CD14-positive monocyte (primary cell): ENCODE data around the gene ITGA11. TPM values are rescaled to one million over a fixed set of nuclear protein-coding genes. Genes with fewer than 3 reads are reported as not detected.

Source experiments
- DNase-seq, 3 donors: peaks; one replicate each; pipeline ENCODE4 v3.0.0-alpha.2; 2011 to 2022
- H2AFZ ChIP-seq: 2 replicates; pipeline ENCODE4 v1.6.0; 2012; ENCODE audit warnings: mild to moderate bottlenecking, low read depth, low read length, inconsistent platforms; ENCODE audit not compliant: insufficient read depth, poor library complexity, severe bottlenecking
- H3K27ac ChIP-seq, 2 donors: 1 replicate in 1 of 2; 2 replicates in 1 of 2; pipeline ENCODE4 v1.5.1; 2012 to 2013; ENCODE audit warnings: low read length in 2 of 2, control low read depth in 1 of 2, inconsistent platforms in 1 of 2, low read depth in 1 of 2, mild to moderate bottlenecking in 1 of 2
- H3K27me3 ChIP-seq, 2 donors: one replicate each; pipeline versions ENCODE4 v1.6.0 to v1.6.1; 2011 to 2013; ENCODE audit warnings: low read length in 2 of 2; ENCODE audit not compliant: control insufficient read depth in 2 of 2, insufficient read depth in 2 of 2
- H3K36me3 ChIP-seq, 2 donors: replicated peaks in 1 of 2; 1 replicate in 1 of 2; 2 replicates in 1 of 2; pipeline versions ENCODE4 v1.5.1 to v1.6.1; 2012 to 2013; ENCODE audit warnings: low read length in 2 of 2, control low read depth in 1 of 2, inconsistent platforms in 1 of 2, mild to moderate bottlenecking in 1 of 2; ENCODE audit not compliant: insufficient read depth in 2 of 2, control insufficient read depth in 1 of 2
- H3K4me1 ChIP-seq, 2 donors: 1 replicate in 1 of 2; 2 replicates in 1 of 2; pipeline versions ENCODE4 v1.5.1 to v1.6.1; 2012 to 2013; ENCODE audit warnings: low read length in 2 of 2, control low read depth in 1 of 2, inconsistent platforms in 1 of 2, mild to moderate bottlenecking in 1 of 2, moderate library complexity in 1 of 2; ENCODE audit not compliant: insufficient read depth in 2 of 2, control insufficient read depth in 1 of 2
- H3K4me2 ChIP-seq: replicated peaks from 2 replicates; pipeline ENCODE3; 2012; ENCODE audit warnings: low read length, moderate library complexity, mild to moderate bottlenecking; ENCODE audit not compliant: poor library complexity, severe bottlenecking; ENCODE audit errors: extremely low read depth
- H3K4me3 ChIP-seq, 3 experiments: fragments of 200-600 bp in 1 of 3; sonication (generic) in 1 of 3; replicated peaks in 1 of 3; 1 replicate in 2 of 3; 2 replicates in 1 of 3; pipeline ENCODE4 v1.5.1; 2011 to 2013; ENCODE audit warnings: low read length in 3 of 3, mild to moderate bottlenecking in 3 of 3, control low read depth in 2 of 3, low read depth in 2 of 3, inconsistent platforms in 1 of 3, moderate library complexity in 1 of 3
- H3K79me2 ChIP-seq: 2 replicates; pipeline ENCODE4 v1.6.0; 2012; ENCODE audit warnings: mild to moderate bottlenecking, control low read depth, inconsistent platforms, low read length, moderate library complexity; ENCODE audit not compliant: insufficient read depth
- H3K9ac ChIP-seq: 2 replicates; pipeline ENCODE4 v1.6.0; 2017; ENCODE audit warnings: low read length, mild to moderate bottlenecking; ENCODE audit not compliant: insufficient read depth, poor library complexity, severe bottlenecking
- H3K9me3 ChIP-seq, 2 donors: replicated peaks in 1 of 2; 1 replicate in 1 of 2; 2 replicates in 1 of 2; pipeline versions ENCODE4 v1.5.1 to v1.6.1; 2012 to 2013; ENCODE audit warnings: low read length in 2 of 2, control low read depth in 1 of 2; ENCODE audit not compliant: control insufficient read depth in 1 of 2, insufficient read depth in 1 of 2
- H4K20me1 ChIP-seq: 2 replicates; pipeline ENCODE4 v1.6.0; 2012; ENCODE audit warnings: mild to moderate bottlenecking, low read length, control low read depth, moderate library complexity; ENCODE audit not compliant: insufficient read depth
- H3K27ac Mint-ChIP-seq, 7 donors: one replicate each; pipeline ENCODE4 v1.8.0; 2020; ENCODE audit warnings: mild to moderate bottlenecking in 7 of 7, mixed read lengths in 7 of 7, moderate library complexity in 6 of 7, inconsistent platforms in 2 of 7
- H3K27me3 Mint-ChIP-seq, 3 donors: one replicate each; pipeline ENCODE4 v1.8.0; 2021 to 2022; ENCODE audit warnings: low read depth in 3 of 3, mild to moderate bottlenecking in 3 of 3, mixed read lengths in 3 of 3, moderate library complexity in 3 of 3, inconsistent platforms in 1 of 3
- H3K36me3 Mint-ChIP-seq, 2 donors: one replicate each; pipeline ENCODE4 v1.8.0; 2020; ENCODE audit warnings: mixed read lengths in 2 of 2, inconsistent platforms in 1 of 2, mild to moderate bottlenecking in 1 of 2
- H3K4me1 Mint-ChIP-seq: one replicate; pipeline ENCODE4 v1.8.0; 2020; ENCODE audit warnings: mild to moderate bottlenecking, mixed read lengths
- H3K4me3 Mint-ChIP-seq, 2 donors: one replicate each; pipeline ENCODE4 v1.8.0; 2020; ENCODE audit warnings: mild to moderate bottlenecking in 2 of 2, mixed read lengths in 2 of 2, moderate library complexity in 1 of 2
- H3K9me3 Mint-ChIP-seq, 7 donors: one replicate each; pipeline ENCODE4 v1.8.0; 2020 to 2022; ENCODE audit warnings: mixed read lengths in 7 of 7, mild to moderate bottlenecking in 6 of 7, moderate library complexity in 6 of 7, inconsistent platforms in 2 of 7
- CTCF ChIP-seq: fragments of 200-600 bp; IDR thresholded peaks from one replicate; pipeline ENCODE4 v1.8.0; 2022; ENCODE audit warnings: antibody characterized with exemption, mild to moderate bottlenecking
- WGBS: methylation state at CpG from one replicate; pipeline ENCODE4 v1.1.5; 2013; ENCODE audit warnings: missing lambda C conversion rate; ENCODE audit not compliant: insufficient coverage; 5-methylcytosine and 5-hydroxymethylcytosine counted together
- intact Hi-C, 2 donors: fragments of 100-400 bp; cut with micrococcal nuclease; formaldehyde crosslinking; loops; one replicate each; pipeline versions ENCODE4 v1.15.0 to v1.15.1; 2023
- polyA plus RNA-seq, 3 donors: library from polyadenylated mRNA; depleted of rRNA in 1 of 3; unstranded in 2 of 3; stranded (reverse) in 1 of 3; fragments of 300-500 nt in 2 of 3; fragments of >200 nt in 1 of 3; fragmentation: Illumina TruSeq in 2 of 3; gene quantifications; 1 replicate in 2 of 3; 2 replicates in 1 of 3; pipeline ENCODE4 v1.2.3, GENCODE V29; 2012 to 2021

The ITGA11 gene
- polyA plus RNA-seq, 3 donors, result under 0.01 to 0.01 TPM; not detected in 1

DNA sequence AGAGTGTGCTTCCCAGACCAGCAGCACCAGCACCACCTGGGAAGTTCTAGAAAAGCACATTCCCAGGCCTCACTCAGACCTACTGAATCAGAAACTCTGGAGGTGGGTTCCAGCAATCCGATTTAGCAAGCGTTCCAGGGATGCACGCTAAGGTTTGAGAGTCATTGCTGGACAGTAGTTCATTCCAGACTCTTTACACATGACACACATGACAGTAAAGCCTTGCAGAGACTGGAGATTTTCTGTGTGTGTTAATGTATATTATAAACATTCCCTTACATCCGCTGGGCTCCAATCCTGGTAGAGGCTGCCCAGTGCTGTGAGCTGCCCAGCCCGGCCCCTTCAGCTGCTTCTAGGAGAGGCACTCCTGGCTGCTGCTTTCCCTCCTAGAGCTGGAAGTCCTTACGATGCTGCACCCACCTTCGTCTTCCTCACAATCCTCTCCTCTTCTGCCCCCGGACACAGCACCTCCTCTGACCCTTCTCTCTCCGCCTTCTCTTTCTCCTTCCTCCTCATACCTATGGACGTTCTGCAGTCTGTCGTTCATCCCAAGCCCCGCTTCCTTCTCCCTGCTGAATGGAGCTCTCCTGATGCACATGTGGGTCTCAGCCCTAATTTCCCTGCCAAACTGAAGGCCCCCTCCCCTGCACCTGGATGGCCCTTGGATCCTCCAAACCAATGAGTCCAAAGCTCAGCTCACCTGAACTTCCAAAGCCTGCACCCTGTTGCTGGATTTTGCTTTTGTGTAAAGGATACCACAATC lies 44.4 kb downstream of the ITGA11 start:
- Histone ChIP-seq H3K36me3 (no peaks in the 10 kb centered on the region), H3K4me1 (peaks cover 13 to 14% of the 10 kb centered on the region in 2 donors), H4K20me1 (no peaks in the 10 kb centered on the region), H3K79me2 (no peaks in the 10 kb centered on the region), H3K27me3 (peaks cover 0 to 2% of the 10 kb centered on the region in 2 donors), H2AFZ (no peak overlapping the region), H3K27ac (no peak overlapping the region), H3K4me3 (no peak overlapping the region), H3K9ac (no peak overlapping the region), H3K9me3 (no peaks in the 10 kb centered on the region), H3K4me2 (no peak overlapping the region)
- H3K36me3 Mint-ChIP-seq, result no peaks in the 10 kb centered on the region
- no peak overlapping the region for H3K27ac Mint-ChIP-seq
- H3K4me3 Mint-ChIP-seq, result no peak overlapping the region
- TF ChIP-seq CTCF, result no peak
- peaks cover 18% of the 10 kb centered on the region for H3K4me1 Mint-ChIP-seq
- peaks cover 2 to 5% (median 4%) of the 10 kb centered on the region in 3 donors for H3K27me3 Mint-ChIP-seq
- intact Hi-C loops, result no loop called here
- DNase-seq, result no peak
- WGBS, result 96% methylated on average over 6 of the region's 12 CpGs
- peaks cover 0 to 5% (median 0%) of the 10 kb centered on the region in 7 donors for H3K9me3 Mint-ChIP-seq

- Mint-ChIP-seq H3K27ac (no peak overlapping the region), H3K4me1 (peaks cover 18% of the 10 kb centered on the region), H3K4me3 (no peak overlapping the region), H3K36me3 (no peaks in the 10 kb centered on the region), H3K9me3 (peaks cover 0 to 3% (median 0%) of the 10 kb centered on the region in 7 donors), H3K27me3 (peaks cover 2 to 5% (median 3%) of the 10 kb centered on the region in 3 donors)
- Histone ChIP-seq H3K9ac (no peak overlapping the region), H3K4me3 (no peak overlapping the region), H3K4me1 (peaks cover 13 to 14% of the 10 kb centered on the region in 2 donors), H2AFZ (no peak overlapping the region), H3K4me2 (no peak overlapping the region), H3K79me2 (no peaks in the 10 kb centered on the region), H3K36me3 (no peaks in the 10 kb centered on the region), H3K27ac (no peak overlapping the region), H3K9me3 (no peaks in the 10 kb centered on the region), H4K20me1 (no peaks in the 10 kb centered on the region), H3K27me3 (no peaks in the 10 kb centered on the region)
- intact Hi-C loops, result no loop called here
- 90% methylated on average over 4 of the region's 9 CpGs for WGBS
- no peak for TF ChIP-seq CTCF
- no peak for DNase-seq
These were observed 45.2 kb downstream of the ITGA11 start for GRCh38 chr15:68386587-68387288.
